Activated T-helper 1 cell treated with anti-CD3 and anti-CD28 coated beads, Interleukin-2, amount 50 U/mL, for 16 hours (primary cell): ENCODE data around the gene LSM4.
"Not testable (repeated sequence)": the region's sequence is repeated elsewhere in the genome, so short reads cannot be mapped to it uniquely, and the experiment has no call there.

Experiments
- DNase-seq, 2 donors: peaks; one replicate each; pipeline ENCODE4 v3.0.0-alpha.2; 2020; ENCODE audit warnings: low read depth in 1 of 2, low spot score in 1 of 2

The LSM4 gene

GRCh38 chr19:18322759-18323460, at the start of gene LSM4:
Gene LSM4 (minus strand): TSS chr19:18323076. CDS start chr19:18323020, 56 bp downstream.
- peak; percentile 98 to 99 for DNase-seq

GRCh38 chr19:18368504-18369222, 45.8 kb upstream of the LSM4 start:
- no peak for DNase-seq

GRCh38 chr19:18366021-18366435, 43.2 kb upstream of the LSM4 start:
- DNase-seq: no peak

- DNase-seq: no peak
These were observed 42.1 kb upstream of the LSM4 start for GRCh38 chr19:18364826-18365528.

GRCh38 chr19:18364277-18364825, 41.5 kb upstream of the LSM4 start:
- not testable (repeated sequence) for DNase-seq

- no peak for DNase-seq
These were observed 40.9 kb upstream of the LSM4 start for GRCh38 chr19:18363787-18364186.

- no peak for DNase-seq
These were observed 40.2 kb upstream of the LSM4 start for GRCh38 chr19:18362934-18363542.

GRCh38 chr19:18361646-18362045, 38.8 kb upstream of the LSM4 start:
- no peak for DNase-seq

- no peak for DNase-seq
These were observed 34.2 kb upstream of the LSM4 start for GRCh38 chr19:18357041-18357440.

- DNase-seq: not testable (repeated sequence)
These were observed 31.9 kb upstream of the LSM4 start for GRCh38 chr19:18354743-18355142.

GRCh38 chr19:18353378-18354005, 30.6 kb upstream of the LSM4 start:
- DNase-seq: no peak

- DNase-seq: no peak
These were observed 28.7 kb upstream of the LSM4 start for GRCh38 chr19:18351544-18351943.

GRCh38 chr19:18350490-18350889, 27.6 kb upstream of the LSM4 start:
- no peak for DNase-seq

- no peak for DNase-seq
These were observed 26.8 kb upstream of the LSM4 start for GRCh38 chr19:18349524-18350128.

GRCh38 chr19:18348818-18349339, 26.0 kb upstream of the LSM4 start:
- not testable (repeated sequence) for DNase-seq

- no peak for DNase-seq
These were observed 25.3 kb upstream of the LSM4 start for GRCh38 chr19:18348171-18348570.

- no peak for DNase-seq
These were observed 23.2 kb upstream of the LSM4 start for GRCh38 chr19:18346091-18346490.

- DNase-seq: no peak
These were observed 22.4 kb upstream of the LSM4 start for GRCh38 chr19:18345296-18345695.

GRCh38 chr19:18344582-18344950, 21.7 kb upstream of the LSM4 start:
- no peak for DNase-seq

- DNase-seq: no peak
These were observed 19.3 kb upstream of the LSM4 start for GRCh38 chr19:18342090-18342632.
